Mucosa of descending colon (tissue), 3 donors: ENCODE data around the gene DCPS. TPM values are rescaled to one million over a fixed set of nuclear protein-coding genes. Genes with fewer than 3 reads are reported as not detected.
A peak's percentile ranks its signal among the peaks of the same experiment; 100 is the strongest.

Experiments
- ATAC-seq: fragments of 200-7000 bp; cut with Tn5 transposase; one replicate; pipeline ENCODE4 v1.9.1; 2020; ENCODE audit warnings: mild to moderate bottlenecking, moderate library complexity
- DNase-seq, 3 donors: peaks; one replicate each; pipeline ENCODE4 v3.0.0-alpha.2; 2020
- H3K36me3 ChIP-seq: fragments of 200-600 bp; one replicate; pipeline ENCODE4 v1.8.0; 2021; ENCODE audit warnings: low read depth, mild to moderate bottlenecking
- H3K4me1 ChIP-seq: fragments of 200-600 bp; one replicate; pipeline ENCODE4 v1.8.0; 2021; ENCODE audit warnings: low read depth, mild to moderate bottlenecking
- H3K4me3 ChIP-seq: fragments of 200-600 bp; one replicate; pipeline ENCODE4 v1.8.0; 2021; ENCODE audit warnings: mild to moderate bottlenecking
- H3K9me3 ChIP-seq: fragments of 200-600 bp; one replicate; pipeline ENCODE4 v1.8.0; 2021; ENCODE audit warnings: mild to moderate bottlenecking
- intact Hi-C, 2 donors: fragments of 100-400 bp; cut with DNase I in 1 of 2; cut with micrococcal nuclease in 1 of 2; formaldehyde crosslinking; loops; one replicate each; pipeline versions ENCODE4 v1.11.0 to v1.11.1; 2022; cut with DNase I, micrococcal nuclease
- total RNA-seq, 3 donors: library from RNA; stranded (reverse); fragmentation: NEBNext Ultra II Directional in 2 of 3; extraction: Animal tissue kit (Norgen Biotek cat#: 25700) in 2 of 3; gene quantifications; one replicate each; pipeline versions ENCODE4 v1.2.1 to v1.2.4, GENCODE V29; 2021 to 2023
- TF ChIP-seq, protein P1 (sequence below): fragments of 200-600 bp; IDR thresholded peaks from one replicate; pipeline ENCODE4 v1.8.0; 2022; ENCODE audit warnings: antibody characterized with exemption, mild to moderate bottlenecking
- donor health status: DM: no; HTN: no; CAD: no; lungs with moderate emphysema.
- donor health status: DM: no; HTN: no; CAD: no.
- donor health status: DM: no; HTN: yes; CAD: no.

Gene DCPS
- total RNA-seq, 3 donors from 2014 or later: 10.0 to 21.3 (median 14.8) TPM

DNA sequence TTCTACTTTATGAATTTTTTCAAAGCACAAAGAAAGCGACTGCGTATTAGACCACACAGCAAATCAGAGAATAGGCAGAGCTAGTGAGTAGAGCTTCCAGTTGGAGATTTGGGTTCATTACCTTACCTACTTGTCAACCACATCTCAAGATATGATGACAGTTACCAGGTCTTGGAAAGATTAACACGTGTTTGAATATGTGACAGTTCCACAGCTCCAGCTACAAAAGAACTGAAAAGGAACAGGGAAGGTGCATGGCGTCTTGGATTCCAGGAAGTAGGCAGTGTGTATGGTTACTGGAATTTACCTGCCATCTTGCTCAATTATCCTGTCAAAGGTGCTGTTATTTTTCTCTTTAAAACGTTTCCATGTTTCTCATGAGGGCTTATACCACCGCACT lies 15.6 kb upstream of the DCPS start:
- Histone ChIP-seq H3K4me3 (no peak overlapping the region), H3K4me1 (no peaks in the 10 kb centered on the region), H3K9me3 (no peaks in the 10 kb centered on the region), H3K36me3 (peaks cover 4% of the 10 kb centered on the region)
- TF ChIP-seq, protein P1, sequence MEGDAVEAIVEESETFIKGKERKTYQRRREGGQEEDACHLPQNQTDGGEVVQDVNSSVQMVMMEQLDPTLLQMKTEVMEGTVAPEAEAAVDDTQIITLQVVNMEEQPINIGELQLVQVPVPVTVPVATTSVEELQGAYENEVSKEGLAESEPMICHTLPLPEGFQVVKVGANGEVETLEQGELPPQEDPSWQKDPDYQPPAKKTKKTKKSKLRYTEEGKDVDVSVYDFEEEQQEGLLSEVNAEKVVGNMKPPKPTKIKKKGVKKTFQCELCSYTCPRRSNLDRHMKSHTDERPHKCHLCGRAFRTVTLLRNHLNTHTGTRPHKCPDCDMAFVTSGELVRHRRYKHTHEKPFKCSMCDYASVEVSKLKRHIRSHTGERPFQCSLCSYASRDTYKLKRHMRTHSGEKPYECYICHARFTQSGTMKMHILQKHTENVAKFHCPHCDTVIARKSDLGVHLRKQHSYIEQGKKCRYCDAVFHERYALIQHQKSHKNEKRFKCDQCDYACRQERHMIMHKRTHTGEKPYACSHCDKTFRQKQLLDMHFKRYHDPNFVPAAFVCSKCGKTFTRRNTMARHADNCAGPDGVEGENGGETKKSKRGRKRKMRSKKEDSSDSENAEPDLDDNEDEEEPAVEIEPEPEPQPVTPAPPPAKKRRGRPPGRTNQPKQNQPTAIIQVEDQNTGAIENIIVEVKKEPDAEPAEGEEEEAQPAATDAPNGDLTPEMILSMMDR: no peak
- DNase-seq (no peak), ATAC-seq (no peak)
- intact Hi-C loops: no loop called here

DNA sequence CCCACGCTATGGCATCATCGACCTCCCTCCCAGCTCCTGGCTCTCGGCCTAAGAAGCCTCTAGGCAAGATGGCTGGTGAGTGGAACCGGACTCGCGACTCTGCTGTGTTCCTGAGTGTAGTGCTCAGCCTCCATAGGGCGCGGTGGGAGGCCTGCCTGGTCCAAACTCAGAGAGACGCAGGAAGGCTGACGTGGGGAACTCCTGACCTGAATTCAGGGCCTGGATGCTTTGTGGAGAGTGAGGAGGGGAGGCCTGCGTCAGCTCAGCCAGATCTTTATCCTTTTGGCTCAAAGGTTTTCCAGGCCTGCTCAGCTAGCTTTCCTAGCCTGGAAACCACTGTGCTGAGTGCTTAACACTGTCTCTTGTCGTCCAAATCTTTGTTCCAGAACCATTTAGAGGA lies 13.0 kb upstream of the DCPS start:
- TF ChIP-seq, protein P1: no peak
- intact Hi-C loops: no loop called here
- ATAC-seq (no peak), DNase-seq (no peak)
- Histone ChIP-seq H3K4me3 (no peak overlapping the region), H3K36me3 (peaks cover 4% of the 10 kb centered on the region), H3K9me3 (no peaks in the 10 kb centered on the region), H3K4me1 (no peaks in the 10 kb centered on the region)

DNA sequence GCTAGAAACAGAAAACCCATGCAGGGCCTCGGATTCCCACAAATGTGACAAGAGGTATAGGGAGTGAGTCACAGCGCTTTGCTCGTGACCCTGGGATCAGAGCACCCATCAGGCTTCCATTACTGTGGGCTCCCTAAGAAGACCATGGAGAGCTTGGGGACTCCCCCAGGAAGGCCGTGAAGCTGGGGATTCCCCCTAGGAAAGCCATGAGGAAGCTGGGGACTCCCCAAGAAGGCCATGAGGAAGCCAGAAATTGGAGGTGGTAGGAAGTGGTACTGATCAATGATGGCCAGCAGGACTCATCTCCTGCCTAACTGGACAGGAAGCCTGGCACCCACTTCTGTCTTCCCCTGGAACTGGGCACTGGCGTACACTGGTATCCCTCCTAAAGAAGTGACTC lies 10.1 kb upstream of the DCPS start:
- DNase-seq (no peak), ATAC-seq (peak; percentile 25)
- Histone ChIP-seq H3K36me3 (peaks cover 4% of the 10 kb centered on the region), H3K4me1 (no peaks in the 10 kb centered on the region), H3K9me3 (no peaks in the 10 kb centered on the region), H3K4me3 (no peak overlapping the region)
- TF ChIP-seq, protein P1: no peak
- intact Hi-C loops: no loop called here

DNA sequence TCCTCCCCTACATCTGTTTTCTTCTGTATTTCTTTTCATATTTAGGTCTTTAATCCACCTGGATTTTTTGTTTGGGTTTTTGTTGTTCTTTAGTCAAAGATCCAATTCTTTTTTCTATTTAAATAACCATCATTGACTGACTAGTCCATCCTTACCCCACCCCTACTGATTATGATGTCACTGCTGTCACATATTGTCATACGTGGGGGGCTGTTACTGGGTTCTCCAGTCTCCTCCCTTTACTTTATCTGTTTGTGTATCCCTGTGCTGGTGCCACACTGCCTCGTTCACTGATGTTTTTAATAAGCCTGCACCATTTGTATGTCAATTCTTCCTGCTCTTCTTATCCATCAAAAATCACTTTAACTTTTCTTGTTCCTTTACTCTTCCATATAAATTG lies 6.9 kb upstream of the DCPS start:
- ATAC-seq (no peak), DNase-seq (no peak)
- Histone ChIP-seq H3K4me1 (no peaks in the 10 kb centered on the region), H3K9me3 (no peaks in the 10 kb centered on the region), H3K36me3 (peaks cover 4% of the 10 kb centered on the region), H3K4me3 (no peak overlapping the region)
- intact Hi-C loops: no loop called here
- TF ChIP-seq, protein P1: no peak

DNA sequence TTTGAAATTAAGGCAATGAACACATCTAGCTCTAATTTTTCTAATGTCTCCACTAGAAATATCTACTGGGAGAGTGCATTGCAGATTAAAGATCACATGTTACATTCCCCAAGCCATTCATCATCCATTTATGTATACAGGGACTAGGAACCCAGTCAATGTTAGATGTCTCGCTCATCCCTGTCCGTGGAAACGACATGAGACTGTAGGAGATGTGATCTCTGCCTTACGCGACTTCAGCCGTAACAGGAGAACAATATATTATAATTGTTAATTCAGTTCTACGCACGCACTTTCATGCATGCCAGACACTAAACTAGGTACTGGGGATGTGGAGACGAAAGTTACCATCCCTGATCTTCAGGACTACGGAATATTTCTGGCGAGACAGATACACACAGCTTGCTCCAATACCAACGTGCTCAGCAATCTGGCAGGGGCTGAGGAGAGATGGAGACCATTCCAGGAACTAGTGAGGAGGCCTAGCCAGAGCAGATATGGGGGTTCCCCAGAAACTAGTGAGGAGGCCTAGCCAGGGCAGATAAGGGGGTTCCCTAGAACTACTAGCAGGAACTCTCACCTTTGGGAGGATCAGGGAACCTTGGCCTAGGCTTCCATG lies 706 bp downstream of the DCPS start:
- intact Hi-C loops: no loop called here
- TF ChIP-seq, protein P1: no peak
- ATAC-seq (no peak), DNase-seq (peak in 1 of 3 donors; percentile 12)
- Histone ChIP-seq H3K4me1 (peaks cover 10% of the 10 kb centered on the region), H3K9me3 (no peaks in the 10 kb centered on the region), H3K36me3 (no peaks in the 10 kb centered on the region), H3K4me3 (peak overlapping the region; percentile 42)

DNA sequence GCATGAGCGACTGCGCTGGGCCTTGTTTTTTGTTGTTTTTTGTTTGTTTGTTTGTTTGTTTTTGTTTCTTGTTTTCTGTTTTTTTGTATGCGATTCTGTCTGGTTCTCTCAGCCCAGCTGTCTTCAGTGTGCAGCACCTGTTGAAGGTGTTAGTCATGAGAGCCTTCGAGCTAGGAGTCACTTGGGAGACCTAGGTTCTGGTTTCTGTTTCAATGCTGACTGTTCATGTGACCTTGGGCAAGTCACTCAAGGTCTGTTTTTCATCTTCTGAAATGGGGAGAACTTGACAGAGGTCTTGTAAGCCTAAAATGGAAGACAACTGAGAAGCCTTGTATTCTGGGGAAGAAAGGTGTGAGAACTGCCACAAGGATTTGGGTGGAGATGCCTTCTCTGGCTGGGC lies 1.8 kb downstream of the DCPS start:
- peaks cover 17% of the 10 kb centered on the region for H3K4me1 ChIP-seq
- TF ChIP-seq, protein P1: no peak
- DNase-seq (peak in 1 of 3 donors; percentile 11), ATAC-seq (no peak)
- no peaks in the 10 kb centered on the region for H3K9me3 ChIP-seq
- intact Hi-C loops: no loop called here
- H3K36me3 ChIP-seq: no peaks in the 10 kb centered on the region
- H3K4me3 ChIP-seq: no peak overlapping the region
